COR-L47 (cell line): ENCODE measurements around the gene EXOC3L2.
"Not testable (repeated sequence)": the region's sequence is repeated elsewhere in the genome, so short reads cannot be mapped to it uniquely, and the experiment has no call there.

Experiments
- DNase-seq: peaks from one replicate; lab custom pipeline; 2025; lab: John Stamatoyannopoulos, UW

The EXOC3L2 gene

GRCh38 chr19:45255611-45256157, 10.5 kb upstream of the EXOC3L2 start:
- DNase-seq = no peak

GRCh38 chr19:45254044-45254531, 8.9 kb upstream of the EXOC3L2 start:
- no peak for DNase-seq

- no peak for DNase-seq
Observed at GRCh38 chr19:45253396-45254027, 8.3 kb upstream of the EXOC3L2 start.

GRCh38 chr19:45251452-45252354, 6.5 kb upstream of the EXOC3L2 start:
- DNase-seq = no peak

GRCh38 chr19:45250832-45251451, 5.7 kb upstream of the EXOC3L2 start, which contains the start of gene MARK4:
TSS of gene MARK4 (plus strand) at chr19:45251271. CDS start at chr19:45251589, 318 bp downstream.
- peak; percentile 34 for DNase-seq

GRCh38 chr19:45250216-45250831, 5.1 kb upstream of the EXOC3L2 start:
- no peak for DNase-seq

- no peak for DNase-seq
Observed at GRCh38 chr19:45249261-45250033, 4.2 kb upstream of the EXOC3L2 start.

- DNase-seq = no peak
Observed at GRCh38 chr19:45247136-45247535, 1.9 kb upstream of the EXOC3L2 start.

GRCh38 chr19:45245826-45246225, 619 bp upstream of the EXOC3L2 start:
- DNase-seq = no peak

GRCh38 chr19:45244133-45244794, 943 bp downstream of the EXOC3L2 start:
- DNase-seq = no peak

GRCh38 chr19:45243144-45243732, 2.0 kb downstream of the EXOC3L2 start:
- no peak for DNase-seq

- DNase-seq = no peak
Observed at GRCh38 chr19:45238556-45238955, 6.7 kb downstream of the EXOC3L2 start.

GRCh38 chr19:45235485-45235884, 9.7 kb downstream of the EXOC3L2 start:
- DNase-seq = no peak

- no peak for DNase-seq
Observed at GRCh38 chr19:45234089-45234869, 10.9 kb downstream of the EXOC3L2 start.

GRCh38 chr19:45231891-45232290, 13.3 kb downstream of the EXOC3L2 start:
- DNase-seq = no peak

GRCh38 chr19:45229056-45229455, 16.2 kb downstream of the EXOC3L2 start:
- not testable (repeated sequence) for DNase-seq

GRCh38 chr19:45224645-45225044, 20.6 kb downstream of the EXOC3L2 start:
- DNase-seq = no peak

- DNase-seq = no peak
Observed at GRCh38 chr19:45223879-45224278, 21.3 kb downstream of the EXOC3L2 start.

GRCh38 chr19:45222724-45223123, 22.5 kb downstream of the EXOC3L2 start:
- DNase-seq = no peak
